ENCODE results near the gene GNL3L. TPM values are rescaled to one million over a fixed set of nuclear protein-coding genes. Genes with fewer than 3 reads are reported as not detected.
A peak's percentile ranks its signal among the peaks of the same experiment; 100 is the strongest.
"Not testable (repeated sequence)": the region's sequence is repeated elsewhere in the genome, so short reads cannot be mapped to it uniquely, and the experiment has no call there.

Gene GNL3L
- total RNA-seq, 1 donor = 39.8 TPM

GRCh38 chrX:54540289-54540688 lies 10.3 kb downstream of the GNL3L start:
- DNase-seq (ENCODE audit: insufficient read length, low spot score, missing footprints) = peak; percentile 93
- H3K27me3 ChIP-seq (ENCODE audit: insufficient read depth, low read length) = no peaks in the 10 kb centered on the region
- no peak overlapping the region for H3K27ac ChIP-seq (ENCODE audit: low read depth, low read length)
- H2AFZ ChIP-seq (ENCODE audit: low read length) = no peak overlapping the region
- peak; percentile 35 for TF ChIP-seq CTCF (IDR thresholded peaks at IDR 0.05; ENCODE audit: extremely low read depth, low read depth, low read length)
- H3K36me3 ChIP-seq (ENCODE audit: insufficient read depth, low read length) = peaks cover 31% of the 10 kb centered on the region
- peaks cover 3% of the 10 kb centered on the region for H3K79me2 ChIP-seq (ENCODE audit: insufficient read depth, low read length)
- no peaks in the 10 kb centered on the region for H4K20me1 ChIP-seq (ENCODE audit: insufficient read depth, low read length)
- H3K4me2 ChIP-seq (ENCODE audit: insufficient read depth, low read length) = no peak overlapping the region
- H3K4me1 ChIP-seq (ENCODE audit: insufficient read depth, low read length) = no peaks in the 10 kb centered on the region
- no peak overlapping the region for H3K4me3 ChIP-seq (ENCODE audit: insufficient read depth, low read length)
- H3K9me3 ChIP-seq (ENCODE audit: low read depth, low read length) = no peaks in the 10 kb centered on the region

GRCh38 chrX:54542239-54542638 lies 12.2 kb downstream of the GNL3L start:
- not testable (repeated sequence) for H3K4me1 ChIP-seq (ENCODE audit: insufficient read depth, low read length); DNase-seq (ENCODE audit: insufficient read length, low spot score, missing footprints); H2AFZ ChIP-seq (ENCODE audit: low read length); H3K27me3 ChIP-seq (ENCODE audit: insufficient read depth, low read length); H4K20me1 ChIP-seq (ENCODE audit: insufficient read depth, low read length); H3K4me3 ChIP-seq (ENCODE audit: insufficient read depth, low read length); H3K27ac ChIP-seq (ENCODE audit: low read depth, low read length); H3K79me2 ChIP-seq (ENCODE audit: insufficient read depth, low read length); H3K9me3 ChIP-seq (ENCODE audit: low read depth, low read length); H3K4me2 ChIP-seq (ENCODE audit: insufficient read depth, low read length)
- peaks cover 42% of the 10 kb centered on the region for H3K36me3 ChIP-seq (ENCODE audit: insufficient read depth, low read length)

- H3K9me3 ChIP-seq (ENCODE audit: low read depth, low read length) = no peaks in the 10 kb centered on the region
Observed at GRCh38 chrX:54550821-54551220, 20.8 kb downstream of the GNL3L start.

GRCh38 chrX:54551801-54552200 lies 21.8 kb downstream of the GNL3L start:
- Histone ChIP-seq H3K27ac (ENCODE audit: low read depth, low read length) (no peak overlapping the region), H3K4me2 (ENCODE audit: insufficient read depth, low read length) (no peak overlapping the region), H4K20me1 (ENCODE audit: insufficient read depth, low read length) (no peaks in the 10 kb centered on the region), H3K9me3 (ENCODE audit: low read depth, low read length) (no peaks in the 10 kb centered on the region), H3K79me2 (ENCODE audit: insufficient read depth, low read length) (no peaks in the 10 kb centered on the region), H3K4me3 (ENCODE audit: insufficient read depth, low read length) (no peak overlapping the region), H3K36me3 (ENCODE audit: insufficient read depth, low read length) (peaks cover 32% of the 10 kb centered on the region), H3K27me3 (ENCODE audit: insufficient read depth, low read length) (no peaks in the 10 kb centered on the region), H3K4me1 (ENCODE audit: insufficient read depth, low read length) (no peaks in the 10 kb centered on the region), H2AFZ (ENCODE audit: low read length) (no peak overlapping the region)
- no peak for TF ChIP-seq CTCF (IDR thresholded peaks at IDR 0.05; ENCODE audit: extremely low read depth, low read depth, low read length)
- DNase-seq (ENCODE audit: insufficient read length, low spot score, missing footprints) = no peak

More at GRCh38 chrX:54550821-54551220, 20.8 kb downstream of the GNL3L start:
- H4K20me1 ChIP-seq (ENCODE audit: insufficient read depth, low read length) = no peaks in the 10 kb centered on the region
- DNase-seq (ENCODE audit: insufficient read length, low spot score, missing footprints) = no peak
- H3K27me3 ChIP-seq (ENCODE audit: insufficient read depth, low read length) = no peaks in the 10 kb centered on the region
- TF ChIP-seq CTCF (IDR thresholded peaks at IDR 0.05; ENCODE audit: extremely low read depth, low read depth, low read length) = no peak
- H3K27ac ChIP-seq (ENCODE audit: low read depth, low read length) = no peak overlapping the region
- peaks cover 34% of the 10 kb centered on the region for H3K36me3 ChIP-seq (ENCODE audit: insufficient read depth, low read length)
- no peaks in the 10 kb centered on the region for H3K79me2 ChIP-seq (ENCODE audit: insufficient read depth, low read length)
- no peak overlapping the region for H3K4me2 ChIP-seq (ENCODE audit: insufficient read depth, low read length)
- H3K4me3 ChIP-seq (ENCODE audit: insufficient read depth, low read length) = no peak overlapping the region
- no peaks in the 10 kb centered on the region for H3K4me1 ChIP-seq (ENCODE audit: insufficient read depth, low read length)
- H2AFZ ChIP-seq (ENCODE audit: low read length) = no peak overlapping the region

- not testable (repeated sequence) for H3K4me3 ChIP-seq (ENCODE audit: insufficient read depth, low read length); H2AFZ ChIP-seq (ENCODE audit: low read length); H4K20me1 ChIP-seq (ENCODE audit: insufficient read depth, low read length); H3K27ac ChIP-seq (ENCODE audit: low read depth, low read length); H3K9me3 ChIP-seq (ENCODE audit: low read depth, low read length); H3K4me1 ChIP-seq (ENCODE audit: insufficient read depth, low read length); H3K4me2 ChIP-seq (ENCODE audit: insufficient read depth, low read length); H3K79me2 ChIP-seq (ENCODE audit: insufficient read depth, low read length); H3K27me3 ChIP-seq (ENCODE audit: insufficient read depth, low read length); DNase-seq (ENCODE audit: insufficient read length, low spot score, missing footprints)
- H3K36me3 ChIP-seq (ENCODE audit: insufficient read depth, low read length) = peaks cover 24% of the 10 kb centered on the region
Observed at GRCh38 chrX:54555006-54555405, 25.0 kb downstream of the GNL3L start.

Measured in osteoblast (primary cell).